HPDE6-E6E7 (cell line): ENCODE measurements around the gene CEP43.
A peak's percentile ranks its signal among the peaks of the same experiment; 100 is the strongest.
"Not testable (repeated sequence)": the region's sequence is repeated elsewhere in the genome, so short reads cannot be mapped to it uniquely, and the experiment has no call there.

Experiments
- DNase-seq: peaks from one replicate; pipeline ENCODE4 v3.0.0; 2011; ENCODE audit warnings: missing footprints; ENCODE audit errors: extremely low spot score

The CEP43 gene

GRCh38 chr6:166999145-166999883 is at the start of gene CEP43:
Gene CEP43, plus strand, starts transcription at chr6:166999397. Its CDS starts 16 bp downstream, at chr6:166999413.
- peak; percentile 84 for DNase-seq

- DNase-seq = no peak
Observed at GRCh38 chr6:166949528-166950442, 49.4 kb upstream of the CEP43 start.

- DNase-seq = no peak
Observed at GRCh38 chr6:166950443-166950821, 48.8 kb upstream of the CEP43 start.

- not testable (repeated sequence) for DNase-seq
Observed at GRCh38 chr6:166950892-166951669, 48.1 kb upstream of the CEP43 start.

GRCh38 chr6:166951670-166952060 is 47.5 kb upstream of the CEP43 start:
- no peak for DNase-seq

- no peak for DNase-seq
Observed at GRCh38 chr6:166952121-166952520, 47.1 kb upstream of the CEP43 start.

GRCh38 chr6:166952567-166953486 is 46.4 kb upstream of the CEP43 start:
- DNase-seq = no peak

GRCh38 chr6:166954118-166954713 is 45.0 kb upstream of the CEP43 start:
- DNase-seq = no peak

GRCh38 chr6:166955121-166955864 is 43.9 kb upstream of the CEP43 start:
- DNase-seq = no peak

- DNase-seq = no peak
Observed at GRCh38 chr6:166955865-166956443, 43.2 kb upstream of the CEP43 start.

GRCh38 chr6:166956444-166957086 is 42.6 kb upstream of the CEP43 start, which contains the start of gene RNASET2:
Gene RNASET2, minus strand, starts transcription at chr6:166956550. Its CDS starts 368 bp downstream, at chr6:166956182.
- peak; percentile 75 for DNase-seq

- no peak for DNase-seq
Observed at GRCh38 chr6:166957087-166957804, 42.0 kb upstream of the CEP43 start.

GRCh38 chr6:166957805-166958076 is 41.5 kb upstream of the CEP43 start:
- DNase-seq = no peak

- DNase-seq = no peak
Observed at GRCh38 chr6:166958926-166959861, 40.0 kb upstream of the CEP43 start.

- DNase-seq = no peak
Observed at GRCh38 chr6:166959911-166960608, 39.1 kb upstream of the CEP43 start.

- DNase-seq = no peak
Observed at GRCh38 chr6:166960609-166960978, 38.6 kb upstream of the CEP43 start.

- no peak for DNase-seq
Observed at GRCh38 chr6:166966268-166966667, 32.9 kb upstream of the CEP43 start.
